Measurements from ENCODE around the gene MKLN1.
"Not testable (repeated sequence)": the region's sequence is repeated elsewhere in the genome, so short reads cannot be mapped to it uniquely, and the experiment has no call there.

MKLN1 gene

GRCh38 chr7:131327626-131328376, at the start of gene MKLN1:
MKLN1 (plus strand) TSS chr7:131327876; CDS start chr7:131327900, 24 bp downstream.
- no peak for FAIRE-seq

GRCh38 chr7:131279044-131279443, 48.6 kb upstream of the MKLN1 start:
- FAIRE-seq: no peak

GRCh38 chr7:131281266-131282048, 46.2 kb upstream of the MKLN1 start:
- FAIRE-seq: no peak

GRCh38 chr7:131284702-131285419, 42.8 kb upstream of the MKLN1 start:
- no peak for FAIRE-seq

- no peak for FAIRE-seq
Measured at GRCh38 chr7:131285556-131285955, 42.1 kb upstream of the MKLN1 start.

GRCh38 chr7:131288450-131288849, 39.2 kb upstream of the MKLN1 start:
- no peak for FAIRE-seq

- FAIRE-seq: no peak
Measured at GRCh38 chr7:131289051-131289450, 38.6 kb upstream of the MKLN1 start.

GRCh38 chr7:131292141-131292905, 35.4 kb upstream of the MKLN1 start:
- no peak for FAIRE-seq

- no peak for FAIRE-seq
Measured at GRCh38 chr7:131293018-131293417, 34.7 kb upstream of the MKLN1 start.

GRCh38 chr7:131294553-131294952, 33.1 kb upstream of the MKLN1 start:
- FAIRE-seq: no peak

GRCh38 chr7:131298608-131298992, 29.1 kb upstream of the MKLN1 start:
- no peak for FAIRE-seq

- FAIRE-seq: no peak
Measured at GRCh38 chr7:131299074-131299473, 28.6 kb upstream of the MKLN1 start.

GRCh38 chr7:131300078-131300477, 27.6 kb upstream of the MKLN1 start:
- FAIRE-seq: no peak

GRCh38 chr7:131300572-131301466, 26.9 kb upstream of the MKLN1 start:
- no peak for FAIRE-seq

GRCh38 chr7:131302446-131302845, 25.2 kb upstream of the MKLN1 start:
- FAIRE-seq: no peak

GRCh38 chr7:131302876-131303707, 24.6 kb upstream of the MKLN1 start:
- FAIRE-seq: no peak

- no peak for FAIRE-seq
Measured at GRCh38 chr7:131305152-131305551, 22.5 kb upstream of the MKLN1 start.

- not testable (repeated sequence) for FAIRE-seq
Measured at GRCh38 chr7:131306041-131306440, 21.6 kb upstream of the MKLN1 start.

GRCh38 chr7:131306777-131307176, 20.9 kb upstream of the MKLN1 start:
- no peak for FAIRE-seq

- FAIRE-seq: no peak
Measured at GRCh38 chr7:131307627-131308026, 20.0 kb upstream of the MKLN1 start.

GRCh38 chr7:131312838-131313237, 14.8 kb upstream of the MKLN1 start:
- no peak for FAIRE-seq
